ENCODE data around the gene PABPC5. TPM values are rescaled to one million over a fixed set of nuclear protein-coding genes. Genes with fewer than 3 reads are reported as not detected.

The PABPC5 gene
- 2.6 and 3.0 TPM in 2 replicates for total RNA-seq
- long read RNA-seq, transcript PABPC5-201 (2 exons, 3,221 nt): major isoform, 20 of 26 reads
- long read RNA-seq, partial matches to known transcripts: 0 of 26 reads
- long read RNA-seq, other reads (novel, unspliced or antisense): 4 of 26 reads

- Mint-ChIP-seq H3K27ac (peak within 1 kb of the TSS; percentile 94), H3K4me3 (ENCODE audit: low read depth) (peak within 1 kb of the TSS; percentile 86), H3K27me3 (peaks cover 14% of the 10 kb centered on the region), H3K36me3 (ENCODE audit: insufficient read depth) (no peaks in the 10 kb centered on the region), H3K9me3 (ENCODE audit: low read depth) (no peaks in the 10 kb centered on the region), H3K4me1 (ENCODE audit: low read depth) (peaks cover 4% of the 10 kb centered on the region)
- TF ChIP-seq, protein P1, sequence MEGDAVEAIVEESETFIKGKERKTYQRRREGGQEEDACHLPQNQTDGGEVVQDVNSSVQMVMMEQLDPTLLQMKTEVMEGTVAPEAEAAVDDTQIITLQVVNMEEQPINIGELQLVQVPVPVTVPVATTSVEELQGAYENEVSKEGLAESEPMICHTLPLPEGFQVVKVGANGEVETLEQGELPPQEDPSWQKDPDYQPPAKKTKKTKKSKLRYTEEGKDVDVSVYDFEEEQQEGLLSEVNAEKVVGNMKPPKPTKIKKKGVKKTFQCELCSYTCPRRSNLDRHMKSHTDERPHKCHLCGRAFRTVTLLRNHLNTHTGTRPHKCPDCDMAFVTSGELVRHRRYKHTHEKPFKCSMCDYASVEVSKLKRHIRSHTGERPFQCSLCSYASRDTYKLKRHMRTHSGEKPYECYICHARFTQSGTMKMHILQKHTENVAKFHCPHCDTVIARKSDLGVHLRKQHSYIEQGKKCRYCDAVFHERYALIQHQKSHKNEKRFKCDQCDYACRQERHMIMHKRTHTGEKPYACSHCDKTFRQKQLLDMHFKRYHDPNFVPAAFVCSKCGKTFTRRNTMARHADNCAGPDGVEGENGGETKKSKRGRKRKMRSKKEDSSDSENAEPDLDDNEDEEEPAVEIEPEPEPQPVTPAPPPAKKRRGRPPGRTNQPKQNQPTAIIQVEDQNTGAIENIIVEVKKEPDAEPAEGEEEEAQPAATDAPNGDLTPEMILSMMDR (IDR thresholded peaks at IDR 0.05; ENCODE audit: unreplicated experiment): no peak
- DNase-seq (ENCODE audit: low spot score, unreplicated experiment): peak; percentile 55
Observed at GRCh38 chrX:91434351-91435168, at the start of gene PABPC5. TSS of gene PABPC5 (plus strand) at chrX:91434839. CDS start at chrX:91435578, 739 bp downstream.

- no peaks in the 10 kb centered on the region for H3K27me3 Mint-ChIP-seq
- no peak for DNase-seq (ENCODE audit: low spot score, unreplicated experiment)
- no peaks in the 10 kb centered on the region for H3K4me1 Mint-ChIP-seq (ENCODE audit: low read depth)
- TF ChIP-seq, protein P1 (IDR thresholded peaks at IDR 0.05; ENCODE audit: unreplicated experiment): no peak
- H3K36me3 Mint-ChIP-seq (ENCODE audit: insufficient read depth): no peaks in the 10 kb centered on the region
- H3K9me3 Mint-ChIP-seq (ENCODE audit: low read depth): peaks cover 8% of the 10 kb centered on the region
- no peak overlapping the region for H3K27ac Mint-ChIP-seq
- H3K4me3 Mint-ChIP-seq (ENCODE audit: low read depth): no peak overlapping the region
Observed at GRCh38 chrX:91389026-91389425, 45.6 kb upstream of the PABPC5 start.

- H3K27me3 Mint-ChIP-seq: no peaks in the 10 kb centered on the region
- H3K36me3 Mint-ChIP-seq (ENCODE audit: insufficient read depth): no peaks in the 10 kb centered on the region
- no peak overlapping the region for H3K27ac Mint-ChIP-seq
- H3K4me3 Mint-ChIP-seq (ENCODE audit: low read depth): no peak overlapping the region
- H3K4me1 Mint-ChIP-seq (ENCODE audit: low read depth): no peaks in the 10 kb centered on the region
- H3K9me3 Mint-ChIP-seq (ENCODE audit: low read depth): peaks cover 10% of the 10 kb centered on the region
- DNase-seq (ENCODE audit: low spot score, unreplicated experiment): no peak
- TF ChIP-seq, protein P1 (IDR thresholded peaks at IDR 0.05; ENCODE audit: unreplicated experiment): peak; percentile 73
Observed at GRCh38 chrX:91414713-91415112, 19.9 kb upstream of the PABPC5 start.

- TF ChIP-seq, protein P1 (IDR thresholded peaks at IDR 0.05; ENCODE audit: unreplicated experiment): no peak
- DNase-seq (ENCODE audit: low spot score, unreplicated experiment): no peak
- no peaks in the 10 kb centered on the region for H3K36me3 Mint-ChIP-seq (ENCODE audit: insufficient read depth)
- H3K4me1 Mint-ChIP-seq (ENCODE audit: low read depth): peaks cover 4% of the 10 kb centered on the region
- H3K4me3 Mint-ChIP-seq (ENCODE audit: low read depth): peak overlapping the region; percentile 86
- peaks cover 14% of the 10 kb centered on the region for H3K27me3 Mint-ChIP-seq
- no peaks in the 10 kb centered on the region for H3K9me3 Mint-ChIP-seq (ENCODE audit: low read depth)
- peak overlapping the region; percentile 94 for H3K27ac Mint-ChIP-seq
Observed at GRCh38 chrX:91435395-91435794, 756 bp downstream of the PABPC5 start.

Data from progenitor cell of endocrine pancreas (in vitro differentiated cells).